ENCODE results near the gene HMGA1. TPM values are rescaled to one million over a fixed set of nuclear protein-coding genes. Genes with fewer than 3 reads are reported as not detected.

HMGA1 gene
- total RNA-seq, 1 donor from 2014 or later = 355 TPM

DNA sequence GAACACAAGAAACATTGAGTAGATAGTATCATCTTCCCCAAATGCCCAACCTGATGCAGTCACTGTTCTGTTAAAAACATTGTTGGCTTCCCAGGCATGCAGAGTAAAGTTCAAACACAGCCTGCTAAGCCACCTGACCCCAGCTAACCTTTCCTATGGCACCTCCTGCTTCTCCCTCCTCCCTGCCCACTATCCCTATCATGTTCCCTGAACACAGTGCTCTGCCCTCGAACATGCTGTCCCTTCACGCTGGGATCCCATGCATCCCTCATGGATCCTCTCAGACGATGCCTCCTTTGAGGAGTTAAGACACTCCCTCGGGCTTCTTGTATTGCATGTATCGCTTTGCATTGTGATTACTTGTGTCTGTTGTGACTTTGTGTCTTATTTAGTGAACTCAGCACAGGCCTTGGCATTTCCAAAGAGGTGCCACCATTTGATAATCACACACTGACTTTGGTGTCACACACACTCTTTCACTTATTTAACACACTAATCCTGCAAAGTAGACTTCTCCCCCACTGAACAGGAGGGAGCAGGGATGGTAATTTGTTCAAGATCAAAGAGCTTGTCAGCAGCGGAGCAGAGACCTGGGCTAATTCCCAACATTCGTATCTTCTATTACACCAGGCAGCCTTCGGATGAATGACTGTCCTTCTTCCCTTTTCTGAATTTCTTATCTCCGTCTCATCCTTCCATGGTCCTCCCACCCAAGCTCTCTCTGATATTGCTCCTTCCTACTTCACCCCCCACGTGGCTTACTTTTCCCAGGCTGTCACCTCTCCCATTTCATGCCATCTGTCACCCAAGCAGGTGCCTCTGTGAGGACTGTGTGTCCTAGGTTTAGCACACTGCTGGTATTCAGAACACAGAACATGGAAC, 40.4 kb downstream of the HMGA1 start:
- peak overlapping the region; percentile 7 for H3K27ac Mint-ChIP-seq
- TF ChIP-seq, protein P1, sequence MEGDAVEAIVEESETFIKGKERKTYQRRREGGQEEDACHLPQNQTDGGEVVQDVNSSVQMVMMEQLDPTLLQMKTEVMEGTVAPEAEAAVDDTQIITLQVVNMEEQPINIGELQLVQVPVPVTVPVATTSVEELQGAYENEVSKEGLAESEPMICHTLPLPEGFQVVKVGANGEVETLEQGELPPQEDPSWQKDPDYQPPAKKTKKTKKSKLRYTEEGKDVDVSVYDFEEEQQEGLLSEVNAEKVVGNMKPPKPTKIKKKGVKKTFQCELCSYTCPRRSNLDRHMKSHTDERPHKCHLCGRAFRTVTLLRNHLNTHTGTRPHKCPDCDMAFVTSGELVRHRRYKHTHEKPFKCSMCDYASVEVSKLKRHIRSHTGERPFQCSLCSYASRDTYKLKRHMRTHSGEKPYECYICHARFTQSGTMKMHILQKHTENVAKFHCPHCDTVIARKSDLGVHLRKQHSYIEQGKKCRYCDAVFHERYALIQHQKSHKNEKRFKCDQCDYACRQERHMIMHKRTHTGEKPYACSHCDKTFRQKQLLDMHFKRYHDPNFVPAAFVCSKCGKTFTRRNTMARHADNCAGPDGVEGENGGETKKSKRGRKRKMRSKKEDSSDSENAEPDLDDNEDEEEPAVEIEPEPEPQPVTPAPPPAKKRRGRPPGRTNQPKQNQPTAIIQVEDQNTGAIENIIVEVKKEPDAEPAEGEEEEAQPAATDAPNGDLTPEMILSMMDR (conservative IDR thresholded peaks at IDR 0.05) = no peak
- H3K9me3 Mint-ChIP-seq = no peaks in the 10 kb centered on the region
- H3K36me3 Mint-ChIP-seq = peaks cover 6% of the 10 kb centered on the region
- H3K27me3 Mint-ChIP-seq = no peaks in the 10 kb centered on the region
- H3K4me3 Mint-ChIP-seq = no peak overlapping the region
- peaks cover 11% of the 10 kb centered on the region for H3K4me1 Mint-ChIP-seq (ENCODE audit: unreplicated experiment)
- no peak for DNase-seq (ENCODE audit: extremely low spot score, unreplicated experiment)

GRCh38 chr6:34277763-34278112, 41.1 kb downstream of the HMGA1 start:
- TF ChIP-seq, protein P1 (conservative IDR thresholded peaks at IDR 0.05) = no peak
- H3K27me3 Mint-ChIP-seq = no peaks in the 10 kb centered on the region
- H3K27ac Mint-ChIP-seq = no peak overlapping the region
- H3K36me3 Mint-ChIP-seq = peaks cover 9% of the 10 kb centered on the region
- no peaks in the 10 kb centered on the region for H3K9me3 Mint-ChIP-seq
- H3K4me3 Mint-ChIP-seq = no peak overlapping the region
- DNase-seq (ENCODE audit: extremely low spot score, unreplicated experiment) = no peak
- peaks cover 11% of the 10 kb centered on the region for H3K4me1 Mint-ChIP-seq (ENCODE audit: unreplicated experiment)

- Mint-ChIP-seq H3K4me1 (ENCODE audit: unreplicated experiment) (peaks cover 11% of the 10 kb centered on the region), H3K4me3 (no peak overlapping the region), H3K27ac (no peak overlapping the region), H3K9me3 (no peaks in the 10 kb centered on the region), H3K36me3 (peaks cover 10% of the 10 kb centered on the region), H3K27me3 (no peaks in the 10 kb centered on the region)
- TF ChIP-seq, protein P1 (conservative IDR thresholded peaks at IDR 0.05) = no peak
- DNase-seq (ENCODE audit: extremely low spot score, unreplicated experiment) = no peak
Observed at GRCh38 chr6:34278833-34279232, 42.2 kb downstream of the HMGA1 start.

GRCh38 chr6:34280216-34280615, 43.5 kb downstream of the HMGA1 start:
- TF ChIP-seq, protein P1 (conservative IDR thresholded peaks at IDR 0.05) = no peak
- Mint-ChIP-seq H3K27me3 (no peaks in the 10 kb centered on the region), H3K4me1 (ENCODE audit: unreplicated experiment) (peaks cover 21% of the 10 kb centered on the region), H3K36me3 (peaks cover 15% of the 10 kb centered on the region), H3K4me3 (no peak overlapping the region), H3K27ac (no peak overlapping the region), H3K9me3 (no peaks in the 10 kb centered on the region)
- no peak for DNase-seq (ENCODE audit: extremely low spot score, unreplicated experiment)

DNA sequence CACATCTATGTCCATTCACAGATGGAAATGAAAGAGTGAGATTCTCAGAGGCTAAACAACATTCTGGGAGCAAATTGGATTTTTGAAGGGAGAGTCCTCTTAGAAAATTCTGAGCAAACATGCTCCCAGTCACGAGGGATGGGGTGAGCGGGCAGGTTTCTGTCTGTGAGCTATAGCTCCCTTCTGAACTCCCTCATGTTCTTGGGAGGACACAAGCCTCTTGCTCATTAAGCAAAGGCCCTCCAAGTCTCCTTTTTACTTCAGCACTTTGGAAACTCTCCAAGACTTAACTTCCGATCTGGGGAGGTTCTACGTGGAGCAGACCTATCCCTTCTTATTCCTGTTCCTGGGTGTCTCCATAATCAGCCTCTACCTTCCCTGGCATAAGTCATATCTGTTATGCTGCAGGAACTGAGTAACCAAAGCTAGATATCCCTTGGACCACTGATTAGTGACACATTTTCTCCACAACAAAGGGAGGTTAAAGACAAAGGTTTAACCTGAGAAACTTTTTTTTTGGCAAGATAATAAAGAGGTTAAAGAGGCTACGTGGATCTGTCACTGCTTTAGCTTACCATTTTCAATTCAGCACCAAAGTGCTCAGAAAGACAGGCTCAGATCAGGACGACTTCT, 45.1 kb downstream of the HMGA1 start:
- Mint-ChIP-seq H3K27ac (no peak overlapping the region), H3K36me3 (peaks cover 19% of the 10 kb centered on the region), H3K27me3 (no peaks in the 10 kb centered on the region), H3K4me1 (ENCODE audit: unreplicated experiment) (peaks cover 24% of the 10 kb centered on the region), H3K9me3 (no peaks in the 10 kb centered on the region), H3K4me3 (no peak overlapping the region)
- TF ChIP-seq, protein P1 (conservative IDR thresholded peaks at IDR 0.05) = no peak
- DNase-seq (ENCODE audit: extremely low spot score, unreplicated experiment) = no peak
